HEK293T (cell line): ENCODE measurements around the gene DLG2.

Source experiments
- ARNT ChIP-seq: fragments of 450-650 bp; IDR thresholded peaks from 2 replicates; pipeline ENCODE4 v1.6.1; 2017; ENCODE audit warnings: mild to moderate bottlenecking
- BHLHE40 ChIP-seq: fragments of 450-650 bp; IDR thresholded peaks from 2 replicates; pipeline ENCODE4 v1.6.1; 2016; ENCODE audit warnings: mild to moderate bottlenecking, moderate library complexity, borderline replicate concordance
- CTBP1 ChIP-seq: fragments of 450-650 bp; IDR thresholded peaks from 2 replicates; pipeline ENCODE4 v1.6.1; 2016; ENCODE audit warnings: borderline replicate concordance
- FOXK2 ChIP-seq: fragments of 450-650 bp; IDR thresholded peaks from 2 replicates; pipeline ENCODE4 v1.6.1; 2016; ENCODE audit warnings: mild to moderate bottlenecking
- FOXM1 ChIP-seq: fragments of 450-650 bp; IDR thresholded peaks from 2 replicates; pipeline ENCODE4 v1.6.1; 2017; ENCODE audit warnings: mild to moderate bottlenecking, borderline replicate concordance
- LEF1 ChIP-seq: fragments of 450-650 bp; IDR thresholded peaks from 2 replicates; pipeline ENCODE4 v1.6.1; 2017; ENCODE audit warnings: mild to moderate bottlenecking, borderline replicate concordance
- NFRKB ChIP-seq: fragments of 450-650 bp; IDR thresholded peaks from 2 replicates; pipeline ENCODE4 v1.6.1; 2016; ENCODE audit warnings: mild to moderate bottlenecking, moderate library complexity
- SUZ12 ChIP-seq: fragments of 450-650 bp; IDR thresholded peaks from 2 replicates; pipeline ENCODE4 v1.6.1; 2016; ENCODE audit warnings: mild to moderate bottlenecking
- TARDBP ChIP-seq: fragments of 450-650 bp; IDR thresholded peaks from 2 replicates; pipeline ENCODE4 v1.6.1; 2016
- TF ChIP-seq, protein P1 (sequence below): fragments of 450-650 bp; IDR thresholded peaks from 2 replicates; pipeline ENCODE4 v1.6.1; 2016

DNA sequence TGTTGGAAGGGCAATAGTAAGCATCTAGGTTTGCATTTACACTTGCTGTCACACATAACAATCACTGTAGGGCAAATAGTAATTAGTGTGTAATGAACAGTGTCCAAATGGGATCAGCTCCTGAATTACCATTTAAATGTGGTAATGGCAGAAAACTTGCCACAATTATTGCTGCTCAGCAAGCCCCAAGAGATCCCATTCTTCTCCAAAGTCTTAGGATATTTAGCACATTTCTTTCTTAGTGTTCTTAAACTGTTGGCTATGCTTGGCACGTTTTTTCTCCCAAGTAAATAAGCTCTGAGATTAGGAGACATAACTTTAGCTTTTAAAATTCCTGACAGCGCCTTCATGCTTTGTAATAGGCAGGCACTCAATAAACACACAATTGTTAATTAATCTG, 1037.0 kb downstream of the DLG2 start:
- no peak for TF ChIP-seq FOXM1
- no peak for TF ChIP-seq NFRKB
- TF ChIP-seq BHLHE40, result no peak
- TF ChIP-seq, protein P1, sequence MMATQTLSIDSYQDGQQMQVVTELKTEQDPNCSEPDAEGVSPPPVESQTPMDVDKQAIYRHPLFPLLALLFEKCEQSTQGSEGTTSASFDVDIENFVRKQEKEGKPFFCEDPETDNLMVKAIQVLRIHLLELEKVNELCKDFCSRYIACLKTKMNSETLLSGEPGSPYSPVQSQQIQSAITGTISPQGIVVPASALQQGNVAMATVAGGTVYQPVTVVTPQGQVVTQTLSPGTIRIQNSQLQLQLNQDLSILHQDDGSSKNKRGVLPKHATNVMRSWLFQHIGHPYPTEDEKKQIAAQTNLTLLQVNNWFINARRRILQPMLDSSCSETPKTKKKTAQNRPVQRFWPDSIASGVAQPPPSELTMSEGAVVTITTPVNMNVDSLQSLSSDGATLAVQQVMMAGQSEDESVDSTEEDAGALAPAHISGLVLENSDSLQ, result no peak
- TF ChIP-seq SUZ12, result no peak
- TF ChIP-seq FOXK2, result no peak
- no peak for TF ChIP-seq LEF1
- no peak for TF ChIP-seq CTBP1
- no peak for TF ChIP-seq ARNT
- TF ChIP-seq TARDBP, result no peak
